HPDE6-E6E7 (cell line): ENCODE data around the gene ZNF177.

Source experiments
- DNase-seq: peaks from one replicate; pipeline ENCODE4 v3.0.0; 2011; ENCODE audit warnings: missing footprints; ENCODE audit errors: extremely low spot score

The ZNF177 gene

GRCh38 chr19:9430444-9430843 lies 67.6 kb downstream of the ZNF177 start:
- DNase-seq = no peak

GRCh38 chr19:9431475-9431874 lies 68.7 kb downstream of the ZNF177 start:
- no peak for DNase-seq
